Erythroblast (primary cell): ENCODE measurements around the gene MYLK2.

ENCODE experiments used
- GATA1 ChIP-seq: IDR thresholded peaks from 2 replicates; pipeline ENCODE4 v1.6.1; 2011; ENCODE audit warnings: low read depth, mild to moderate bottlenecking, control low read depth, low read length, moderate library complexity
- POLR2A ChIP-seq: IDR thresholded peaks from 2 replicates; pipeline ENCODE4 v1.6.1; 2011; ENCODE audit warnings: mild to moderate bottlenecking, low read length

DNA sequence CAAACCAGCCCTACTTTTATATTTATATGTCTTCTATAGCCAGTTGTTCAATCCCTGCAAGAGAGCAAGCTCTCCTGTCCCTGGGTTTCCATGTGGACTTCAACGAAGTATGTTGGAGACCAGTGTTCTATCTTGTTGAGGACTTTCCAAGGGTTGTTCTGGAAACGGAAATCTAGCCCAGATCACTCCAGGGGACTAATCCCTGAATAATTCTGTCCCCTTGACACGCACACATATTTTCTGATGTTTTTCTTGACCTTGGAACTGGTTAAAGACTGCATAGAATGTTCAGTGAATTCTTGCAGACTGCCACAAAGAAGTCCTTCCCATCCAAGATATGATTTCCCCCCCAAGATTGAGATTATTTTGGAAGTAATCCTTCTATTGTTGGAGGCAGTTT, 9.5 kb upstream of the MYLK2 start:
- TF ChIP-seq POLR2A = no peak
- no peak for TF ChIP-seq GATA1
